Smooth muscle cell (in vitro differentiated cells): Measurements from ENCODE around the gene FBXO34. TPM values are rescaled to one million over a fixed set of nuclear protein-coding genes. Genes with fewer than 3 reads are reported as not detected.

Experiments used
- DNase-seq: peaks from one replicate; lab custom pipeline; 2025; ENCODE audit not compliant: unreplicated experiment; lab: John Stamatoyannopoulos, UW
- H2AFZ ChIP-seq: fragments of 200-600 bp; sonication (generic); 2 replicates; pipeline ENCODE4 v1.6.0; 2016; ENCODE audit warnings: antibody characterized with exemption, low read depth, mild to moderate bottlenecking
- H3F3A ChIP-seq: fragments of 200-600 bp; sonication (generic); 2 replicates; pipeline ENCODE4 v1.6.0; 2017; ENCODE audit warnings: antibody characterized with exemption, low read depth
- H3K27ac ChIP-seq: fragments of 200-600 bp; sonication (generic); 2 replicates; pipeline ENCODE4 v1.5.1; 2016; ENCODE audit warnings: low read depth, mild to moderate bottlenecking
- H3K27me3 ChIP-seq: fragments of 200-600 bp; sonication (generic); 2 replicates; pipeline ENCODE4 v1.6.1; 2016; ENCODE audit warnings: low read depth, mild to moderate bottlenecking
- H3K36me3 ChIP-seq: fragments of 200-600 bp; sonication (generic); 2 replicates; pipeline ENCODE4 v1.5.1; 2016; ENCODE audit warnings: low read depth
- H3K4me1 ChIP-seq: fragments of 200-600 bp; sonication (generic); 2 replicates; pipeline ENCODE4 v1.5.1; 2016; ENCODE audit warnings: low read depth
- H3K4me2 ChIP-seq: fragments of 200-600 bp; sonication (generic); 2 replicates; pipeline ENCODE4 v1.6.0; 2016; ENCODE audit warnings: mild to moderate bottlenecking
- H3K4me3 ChIP-seq: fragments of 200-600 bp; sonication (generic); 2 replicates; pipeline ENCODE4 v1.5.1; 2016; ENCODE audit warnings: mild to moderate bottlenecking
- H3K79me2 ChIP-seq: fragments of 200-600 bp; sonication (generic); 2 replicates; pipeline ENCODE4 v1.6.0; 2016; ENCODE audit warnings: low read depth, mild to moderate bottlenecking
- H3K9ac ChIP-seq: fragments of 200-600 bp; sonication (generic); 2 replicates; pipeline ENCODE4 v1.6.0; 2016; ENCODE audit warnings: low read depth
- H3K9me3 ChIP-seq: fragments of 200-600 bp; sonication (generic); replicated peaks from 2 replicates; pipeline ENCODE4 v1.5.1; 2016; ENCODE audit warnings: low read depth
- H4K20me1 ChIP-seq: fragments of 200-600 bp; sonication (generic); 2 replicates; pipeline ENCODE4 v1.6.0; 2016; ENCODE audit warnings: low read depth
- CTCF ChIP-seq: fragments of 200-600 bp; sonication (generic); IDR thresholded peaks from 2 replicates; pipeline ENCODE4 v1.5.1; 2017; ENCODE audit warnings: borderline replicate concordance, mild to moderate bottlenecking, antibody characterized with exemption; ENCODE audit not compliant: insufficient read depth, poor library complexity, severe bottlenecking
- WGBS: methylation state at CpG from one replicate; pipeline ENCODE4 v1.1.7; 2016; ENCODE audit warnings: low lambda C conversion rate; 5-methylcytosine and 5-hydroxymethylcytosine counted together
- polyA plus RNA-seq: library from polyadenylated mRNA; unstranded; fragments of >200 nt; fragmentation: Nextera tagmentation; extraction: Ambion mirVana; gene quantifications from 2 replicates; pipeline ENCODE4 v1.2.1, GENCODE V29; 2016
- total RNA-seq: library from RNA; depleted of rRNA; stranded (reverse); fragments of >200 nt; gene quantifications from 2 replicates; pipeline ENCODE4 v1.2.3, GENCODE V29; 2014

FBXO34 gene
- total and polyA plus RNA-seq, 2 experiments from 2014 or later = 17.4 to 23.9 TPM

- Histone ChIP-seq H3K36me3 (no peaks in the 10 kb centered on the region), H3K79me2 (peaks cover 73% of the 10 kb centered on the region), H3K27me3 (no peaks in the 10 kb centered on the region), H3K4me3 (no peak overlapping the region), H3K4me1 (peaks cover 7% of the 10 kb centered on the region), H2AFZ (no peak overlapping the region), H3K9ac (no peak overlapping the region), H4K20me1 (peaks cover 88% of the 10 kb centered on the region), H3K27ac (no peak overlapping the region), H3K9me3 (no peaks in the 10 kb centered on the region), H3K4me2 (no peak overlapping the region), H3F3A (peaks cover 7% of the 10 kb centered on the region)
- no peak for DNase-seq
- no peak for TF ChIP-seq CTCF
- WGBS = 82% methylated on average over 3 of the region's 3 CpGs
Observed at GRCh38 chr14:55328317-55328716, 57.1 kb downstream of the FBXO34 start.

GRCh38 chr14:55329999-55330710 is 58.9 kb downstream of the FBXO34 start:
- Histone ChIP-seq H3K4me2 (no peak overlapping the region), H3K36me3 (no peaks in the 10 kb centered on the region), H3K27ac (no peak overlapping the region), H3K9ac (no peak overlapping the region), H2AFZ (no peak overlapping the region), H3K4me3 (no peak overlapping the region), H3K9me3 (no peaks in the 10 kb centered on the region), H3F3A (peaks cover 23% of the 10 kb centered on the region), H3K79me2 (peaks cover 57% of the 10 kb centered on the region), H4K20me1 (peaks cover 88% of the 10 kb centered on the region), H3K4me1 (peaks cover 15% of the 10 kb centered on the region), H3K27me3 (no peaks in the 10 kb centered on the region)
- DNase-seq = no peak
- WGBS = 79% methylated on average over 6 of the region's 6 CpGs
- no peak for TF ChIP-seq CTCF

- Histone ChIP-seq H3K27me3 (no peaks in the 10 kb centered on the region), H3K27ac (peak overlapping the region; percentile 70), H2AFZ (no peak overlapping the region), H3K79me2 (peaks cover 66% of the 10 kb centered on the region), H4K20me1 (peaks cover 91% of the 10 kb centered on the region), H3K4me1 (peaks cover 18% of the 10 kb centered on the region), H3K9ac (peak overlapping the region; percentile 9), H3K9me3 (no peaks in the 10 kb centered on the region), H3K36me3 (no peaks in the 10 kb centered on the region), H3K4me2 (peak overlapping the region; percentile 73), H3K4me3 (peak overlapping the region; percentile 15), H3F3A (peaks cover 24% of the 10 kb centered on the region)
- DNase-seq = no peak
- TF ChIP-seq CTCF = no peak
- 74% methylated on average over 7 of the region's 7 CpGs for WGBS
Observed at GRCh38 chr14:55332654-55333570, 61.7 kb downstream of the FBXO34 start.
